Activated T-helper 17 cell treated with anti-CD3 and anti-CD28 coated beads, Interleukin-2, amount 50 U/mL, for 72 hours (primary cell): ENCODE measurements around the gene PCARE. TPM values are rescaled to one million over a fixed set of nuclear protein-coding genes. Genes with fewer than 3 reads are reported as not detected.

Experiments
- ATAC-seq: fragments of 150-1000 bp; cut with Tn5 transposase; replicated peaks from 2 replicates; pipeline ENCODE4 v1.10.0; 2021; ENCODE audit warnings: mild to moderate bottlenecking, moderate library complexity
- H3K27ac Mint-ChIP-seq: one replicate; pipeline ENCODE4 v1.8.0; 2022; ENCODE audit warnings: mixed read lengths
- H3K27me3 Mint-ChIP-seq: one replicate; pipeline ENCODE4 v1.8.0; 2022; ENCODE audit warnings: mixed read lengths
- H3K36me3 Mint-ChIP-seq: one replicate; pipeline ENCODE4 v1.8.0; 2022; ENCODE audit warnings: low read depth, mild to moderate bottlenecking, mixed read lengths
- H3K4me1 Mint-ChIP-seq: one replicate; pipeline ENCODE4 v1.8.0; 2022; ENCODE audit warnings: mixed read lengths
- H3K4me3 Mint-ChIP-seq: one replicate; pipeline ENCODE4 v1.8.0; 2022; ENCODE audit warnings: mild to moderate bottlenecking, mixed read lengths
- H3K9me3 Mint-ChIP-seq: one replicate; pipeline ENCODE4 v1.8.0; 2022; ENCODE audit warnings: mixed read lengths
- total RNA-seq, 2 donors: library from RNA; stranded (reverse); gene quantifications; one replicate each; pipeline ENCODE4 v1.2.3, GENCODE V29; 2022

PCARE gene
- total RNA-seq, 2 donors from 2014 or later = not detected

DNA sequence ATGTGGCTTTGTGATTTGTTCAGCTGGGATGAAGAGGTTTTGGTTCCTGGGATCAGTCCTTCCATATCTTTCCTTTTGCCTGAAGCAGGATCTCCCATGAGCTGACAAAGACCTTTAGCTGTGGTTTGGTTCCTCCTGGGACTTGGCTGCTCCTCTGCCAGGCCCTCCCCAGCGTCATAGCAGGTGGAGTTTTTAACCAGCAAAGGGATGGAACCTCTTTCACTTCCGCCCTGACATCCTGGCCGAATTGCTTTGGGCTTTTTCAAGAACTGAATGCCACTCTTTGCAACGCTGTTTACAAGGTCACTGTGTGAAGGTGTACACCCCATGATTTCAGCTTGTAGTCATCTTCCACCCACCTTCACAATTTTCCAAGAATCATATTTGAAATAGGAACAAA lies 390 bp downstream of the PCARE start:
- no peaks in the 10 kb centered on the region for H3K36me3 Mint-ChIP-seq
- no peaks in the 10 kb centered on the region for H3K9me3 Mint-ChIP-seq
- no peaks in the 10 kb centered on the region for H3K27me3 Mint-ChIP-seq
- no peak overlapping the region for H3K27ac Mint-ChIP-seq
- H3K4me3 Mint-ChIP-seq = no peak overlapping the region
- ATAC-seq = no peak
- no peaks in the 10 kb centered on the region for H3K4me1 Mint-ChIP-seq

DNA sequence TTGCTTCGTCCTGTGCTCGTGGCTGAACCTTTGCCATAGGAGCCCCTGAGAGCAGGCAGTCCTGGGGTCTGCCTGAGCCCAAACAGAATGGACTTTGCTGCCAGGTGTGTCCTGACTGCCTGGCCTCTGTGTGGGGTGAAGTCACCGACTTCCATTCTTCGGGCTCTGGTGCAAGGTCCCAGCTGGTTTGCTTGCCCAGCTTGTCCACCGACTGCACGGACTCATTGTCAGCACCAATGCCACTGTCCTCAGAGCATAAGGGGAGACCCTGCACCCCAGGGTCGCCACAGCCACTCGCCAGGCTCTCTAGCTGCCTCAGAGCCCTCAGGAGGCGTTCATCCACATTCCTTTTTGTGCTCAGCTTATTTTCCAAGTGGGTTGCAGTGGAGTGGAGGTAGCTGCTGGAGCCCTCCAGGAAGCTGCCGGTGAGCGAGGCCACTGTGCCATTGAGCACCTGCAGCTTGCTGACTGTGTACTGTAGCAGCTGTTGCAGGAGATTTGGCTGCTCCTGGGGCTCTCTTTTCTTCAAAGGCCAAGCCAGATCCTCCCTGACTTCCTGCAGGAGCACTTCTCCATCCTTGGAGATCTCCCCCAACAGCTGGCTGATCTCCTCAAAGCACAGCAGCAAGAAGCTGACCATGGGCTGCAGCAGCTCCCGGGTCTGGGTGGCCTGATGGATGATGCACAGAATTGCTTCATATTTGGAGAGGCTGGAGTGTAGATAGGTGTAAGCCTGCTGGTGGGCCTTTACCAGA lies 1.2 kb downstream of the PCARE start:
- Mint-ChIP-seq H3K4me3 (no peak overlapping the region), H3K27me3 (no peaks in the 10 kb centered on the region), H3K4me1 (no peaks in the 10 kb centered on the region), H3K27ac (no peak overlapping the region), H3K36me3 (no peaks in the 10 kb centered on the region), H3K9me3 (no peaks in the 10 kb centered on the region)
- no peak for ATAC-seq

- no peaks in the 10 kb centered on the region for H3K9me3 Mint-ChIP-seq
- H3K4me3 Mint-ChIP-seq = no peak overlapping the region
- ATAC-seq = no peak
- H3K27me3 Mint-ChIP-seq = no peaks in the 10 kb centered on the region
- H3K4me1 Mint-ChIP-seq = no peaks in the 10 kb centered on the region
- H3K27ac Mint-ChIP-seq = no peak overlapping the region
- H3K36me3 Mint-ChIP-seq = no peaks in the 10 kb centered on the region
Observed at GRCh38 chr2:29072251-29072650, 2.1 kb downstream of the PCARE start.

DNA sequence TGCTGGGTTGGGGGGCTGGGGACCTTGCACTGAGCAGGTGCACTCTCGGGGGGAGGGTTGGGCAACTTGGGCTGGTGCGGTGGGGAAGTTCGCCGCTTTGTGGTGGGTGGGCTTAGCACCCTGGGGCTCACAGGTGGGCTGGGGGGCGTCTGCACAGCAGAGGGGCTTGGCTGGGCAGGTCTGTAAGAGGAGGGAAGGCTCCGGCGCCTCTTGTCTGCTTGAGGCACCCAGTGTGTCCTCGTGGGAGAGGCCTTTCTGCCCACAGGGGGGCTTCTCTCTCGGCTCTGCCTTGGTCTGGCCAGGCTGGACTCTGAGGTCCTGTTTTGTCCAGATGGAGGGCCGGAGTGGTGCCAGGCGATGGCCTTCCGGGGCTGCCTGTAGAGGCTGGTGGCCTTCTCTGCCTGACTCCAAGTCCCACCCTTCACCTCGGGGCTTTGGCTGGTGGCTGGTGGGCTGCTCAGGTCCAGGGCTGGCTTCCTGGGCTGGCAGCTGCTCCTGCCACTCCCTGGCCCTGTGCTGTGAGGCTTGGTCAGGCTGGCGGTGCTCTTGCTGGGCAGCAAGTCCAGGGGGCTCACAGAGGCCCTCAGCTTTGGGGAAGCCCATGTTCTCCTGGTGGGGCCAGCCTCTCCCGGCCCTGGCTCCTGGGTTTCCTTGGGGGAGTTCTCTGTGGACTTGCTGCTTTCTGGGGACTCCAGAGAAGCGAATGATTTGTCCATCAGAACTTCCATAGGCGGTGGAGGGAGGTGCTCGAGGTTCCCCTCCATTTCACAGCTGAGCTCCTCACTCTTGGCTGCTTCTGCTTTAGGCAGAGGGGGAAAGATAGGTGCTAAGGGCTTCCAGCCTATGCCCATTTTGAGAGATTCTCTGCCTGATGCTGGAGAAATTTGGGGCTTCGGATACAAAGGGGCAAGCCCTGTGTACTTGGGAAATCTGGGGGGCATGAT lies 3.0 kb downstream of the PCARE start:
- no peaks in the 10 kb centered on the region for H3K36me3 Mint-ChIP-seq
- no peak for ATAC-seq
- no peaks in the 10 kb centered on the region for H3K27me3 Mint-ChIP-seq

DNA sequence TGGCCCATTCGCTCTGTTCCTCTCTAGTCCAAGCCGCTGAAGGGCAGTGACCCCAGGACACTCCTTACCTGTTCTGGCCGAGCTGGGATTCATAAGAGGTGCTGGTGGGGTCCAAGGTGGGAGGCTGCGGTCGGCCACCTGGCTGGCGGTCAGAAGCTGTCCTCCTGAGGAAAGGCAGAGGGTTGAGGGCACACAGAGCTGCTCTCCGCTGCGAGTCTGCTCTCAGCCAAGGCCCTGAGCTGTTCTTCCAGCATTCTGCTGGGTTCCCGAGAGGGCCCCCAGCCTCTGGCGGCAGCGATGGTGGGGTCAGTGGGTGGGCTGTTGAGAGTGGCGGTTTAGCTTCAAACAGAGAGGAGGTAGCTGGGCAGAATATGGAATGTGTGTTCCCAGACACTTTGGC lies 3.8 kb downstream of the PCARE start:
- Mint-ChIP-seq H3K4me3 (no peak overlapping the region), H3K9me3 (no peaks in the 10 kb centered on the region), H3K36me3 (no peaks in the 10 kb centered on the region), H3K4me1 (no peaks in the 10 kb centered on the region), H3K27me3 (no peaks in the 10 kb centered on the region), H3K27ac (no peak overlapping the region)
- ATAC-seq = no peak

More for the DNA sequence above, 3.0 kb downstream of the PCARE start:
- H3K4me3 Mint-ChIP-seq = no peak overlapping the region
- H3K9me3 Mint-ChIP-seq = no peaks in the 10 kb centered on the region
- H3K27ac Mint-ChIP-seq = no peak overlapping the region
- H3K4me1 Mint-ChIP-seq = no peaks in the 10 kb centered on the region

GRCh38 chr2:29068513-29068912 lies 5.8 kb downstream of the PCARE start:
- Mint-ChIP-seq H3K4me1 (no peaks in the 10 kb centered on the region), H3K4me3 (no peak overlapping the region), H3K9me3 (no peaks in the 10 kb centered on the region), H3K36me3 (no peaks in the 10 kb centered on the region), H3K27me3 (no peaks in the 10 kb centered on the region), H3K27ac (no peak overlapping the region)
- no peak for ATAC-seq

GRCh38 chr2:29066997-29067605 lies 7.2 kb downstream of the PCARE start:
- H3K36me3 Mint-ChIP-seq = no peaks in the 10 kb centered on the region
- ATAC-seq = no peak
- H3K4me3 Mint-ChIP-seq = no peak overlapping the region
- no peaks in the 10 kb centered on the region for H3K27me3 Mint-ChIP-seq
- H3K9me3 Mint-ChIP-seq = no peaks in the 10 kb centered on the region
- no peaks in the 10 kb centered on the region for H3K4me1 Mint-ChIP-seq
- H3K27ac Mint-ChIP-seq = no peak overlapping the region

DNA sequence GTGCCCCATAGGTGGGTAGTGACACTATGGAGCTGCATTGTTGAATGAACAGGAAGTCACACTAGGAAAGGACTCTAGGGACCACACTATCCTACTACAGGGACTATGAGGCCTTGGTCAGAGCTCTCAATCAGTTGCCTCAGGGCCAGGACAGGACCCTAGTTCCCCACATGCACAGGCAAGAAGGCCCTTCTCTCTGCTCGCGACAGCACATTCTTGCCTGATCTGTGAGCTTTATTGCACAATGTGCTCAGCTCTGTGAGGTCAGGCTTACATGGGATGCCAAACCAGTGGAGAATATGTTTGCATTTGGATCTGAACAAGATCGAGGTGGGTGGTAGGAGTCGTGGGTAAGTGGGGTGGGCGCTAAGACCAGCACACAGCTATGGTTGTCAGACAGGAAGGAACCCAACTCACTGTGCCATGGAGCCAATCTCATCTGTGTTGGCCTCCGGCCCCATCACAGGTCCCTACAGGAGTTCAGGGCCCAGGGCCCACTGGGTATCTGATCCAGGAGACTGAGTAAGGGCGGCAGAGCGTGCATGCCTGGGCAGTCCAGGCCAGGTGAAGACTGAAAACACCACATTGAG lies 8.0 kb downstream of the PCARE start:
- no peak for ATAC-seq
- H3K9me3 Mint-ChIP-seq = no peaks in the 10 kb centered on the region
- H3K36me3 Mint-ChIP-seq = no peaks in the 10 kb centered on the region
- H3K4me1 Mint-ChIP-seq = no peaks in the 10 kb centered on the region
- H3K4me3 Mint-ChIP-seq = no peak overlapping the region
- no peak overlapping the region for H3K27ac Mint-ChIP-seq
- H3K27me3 Mint-ChIP-seq = no peaks in the 10 kb centered on the region

DNA sequence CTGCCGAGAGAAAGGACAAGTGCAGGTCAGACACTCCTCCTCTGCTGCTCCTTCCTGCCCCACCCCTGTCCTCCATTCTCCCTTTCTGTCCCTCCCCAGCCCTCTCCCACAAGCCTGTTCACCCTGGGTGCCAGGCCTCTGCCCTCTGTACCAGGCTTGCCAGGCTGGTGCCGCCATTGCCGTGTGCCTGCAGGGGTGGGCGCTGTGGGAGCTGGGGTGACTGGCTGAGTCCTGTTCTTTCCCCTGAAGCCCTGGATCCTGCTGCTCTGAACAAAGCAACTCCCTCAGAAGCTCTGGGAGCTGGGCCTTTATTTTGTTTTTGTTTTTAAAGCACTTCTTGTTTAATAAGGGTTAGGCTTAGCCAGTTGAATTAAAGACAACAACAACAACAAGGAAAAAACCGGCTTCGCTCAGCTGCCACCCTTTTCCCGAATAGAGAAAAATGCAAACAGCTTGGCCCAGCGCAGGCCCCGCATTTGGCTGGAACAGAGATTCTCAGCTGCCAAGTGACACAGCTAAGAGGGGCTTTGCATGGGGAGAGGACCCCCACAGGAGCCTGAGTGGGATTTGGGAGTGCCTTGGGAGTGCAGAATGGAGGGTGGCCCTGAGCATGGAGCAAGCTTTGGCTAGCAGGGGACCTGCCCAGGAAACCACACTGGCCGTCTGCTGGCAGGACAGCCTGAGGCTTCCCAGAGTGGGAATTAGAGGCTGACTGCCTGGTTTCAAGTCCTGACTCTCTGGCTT lies 9.1 kb downstream of the PCARE start:
- Mint-ChIP-seq H3K9me3 (no peaks in the 10 kb centered on the region), H3K4me3 (no peak overlapping the region), H3K27ac (no peak overlapping the region), H3K27me3 (no peaks in the 10 kb centered on the region), H3K36me3 (no peaks in the 10 kb centered on the region), H3K4me1 (no peaks in the 10 kb centered on the region)
- no peak for ATAC-seq

DNA sequence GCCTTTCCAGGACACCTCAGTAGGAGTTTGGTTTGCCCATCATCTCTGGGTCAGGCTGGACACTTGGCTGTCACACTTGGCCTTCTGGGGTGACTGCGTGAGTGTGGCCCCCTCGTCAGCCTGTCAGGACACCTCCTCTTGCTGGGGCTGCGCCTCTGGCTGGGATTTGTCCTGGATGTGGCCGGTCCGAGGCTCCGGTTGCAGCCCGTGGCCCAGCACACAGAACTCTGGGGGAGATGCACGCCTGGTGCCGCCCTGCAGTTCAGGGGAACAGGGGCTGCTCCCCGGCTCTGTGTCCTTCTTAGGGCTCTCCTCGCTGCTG lies 9.6 kb downstream of the PCARE start:
- Mint-ChIP-seq H3K9me3 (no peaks in the 10 kb centered on the region), H3K4me1 (peaks cover 3% of the 10 kb centered on the region), H3K27ac (no peak overlapping the region), H3K27me3 (no peaks in the 10 kb centered on the region), H3K36me3 (no peaks in the 10 kb centered on the region), H3K4me3 (no peak overlapping the region)
- ATAC-seq = no peak

GRCh38 chr2:29064346-29064715 lies 10.0 kb downstream of the PCARE start:
- H3K4me3 Mint-ChIP-seq = no peak overlapping the region
- no peak for ATAC-seq
- H3K9me3 Mint-ChIP-seq = no peaks in the 10 kb centered on the region
- H3K27ac Mint-ChIP-seq = no peak overlapping the region
- no peaks in the 10 kb centered on the region for H3K36me3 Mint-ChIP-seq
- no peaks in the 10 kb centered on the region for H3K27me3 Mint-ChIP-seq
- peaks cover 6% of the 10 kb centered on the region for H3K4me1 Mint-ChIP-seq

DNA sequence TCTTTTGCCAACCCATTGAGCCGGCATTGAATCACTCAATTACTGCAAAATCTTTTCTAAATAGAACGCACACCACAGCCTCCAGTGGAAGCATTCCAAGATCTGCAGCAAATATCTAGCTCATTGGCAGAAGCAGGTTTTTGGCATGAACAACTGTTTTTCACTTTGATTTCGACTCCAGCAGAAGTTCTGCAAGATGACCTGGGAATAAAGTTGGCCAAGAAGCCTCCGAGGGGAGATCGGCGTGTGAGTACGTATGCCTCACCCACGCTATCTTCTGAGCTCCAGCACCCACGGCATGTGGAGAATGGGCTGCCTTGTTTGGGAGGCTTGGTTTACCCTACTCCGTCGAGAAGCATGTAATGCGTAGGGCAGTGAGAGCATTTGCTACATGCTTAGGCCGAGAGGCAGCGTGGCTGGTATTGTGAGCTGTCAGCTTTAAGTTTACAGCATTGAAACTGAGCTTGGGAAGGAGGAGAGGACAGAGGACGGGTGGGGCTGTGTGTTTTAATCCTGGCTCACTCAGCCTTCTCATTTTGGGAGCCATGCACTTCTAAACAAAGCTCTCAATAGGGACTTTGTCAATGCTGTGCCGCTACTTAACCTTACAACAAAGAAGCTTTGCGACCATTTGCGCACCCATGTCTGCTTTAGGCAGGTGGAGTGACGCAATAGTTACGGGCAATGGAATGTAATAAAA lies 10.5 kb downstream of the PCARE start:
- peaks cover 7% of the 10 kb centered on the region for H3K4me1 Mint-ChIP-seq
- H3K4me3 Mint-ChIP-seq = no peak overlapping the region
- H3K27ac Mint-ChIP-seq = no peak overlapping the region
- no peaks in the 10 kb centered on the region for H3K36me3 Mint-ChIP-seq
- no peak for ATAC-seq
- H3K27me3 Mint-ChIP-seq = no peaks in the 10 kb centered on the region
- H3K9me3 Mint-ChIP-seq = no peaks in the 10 kb centered on the region

DNA sequence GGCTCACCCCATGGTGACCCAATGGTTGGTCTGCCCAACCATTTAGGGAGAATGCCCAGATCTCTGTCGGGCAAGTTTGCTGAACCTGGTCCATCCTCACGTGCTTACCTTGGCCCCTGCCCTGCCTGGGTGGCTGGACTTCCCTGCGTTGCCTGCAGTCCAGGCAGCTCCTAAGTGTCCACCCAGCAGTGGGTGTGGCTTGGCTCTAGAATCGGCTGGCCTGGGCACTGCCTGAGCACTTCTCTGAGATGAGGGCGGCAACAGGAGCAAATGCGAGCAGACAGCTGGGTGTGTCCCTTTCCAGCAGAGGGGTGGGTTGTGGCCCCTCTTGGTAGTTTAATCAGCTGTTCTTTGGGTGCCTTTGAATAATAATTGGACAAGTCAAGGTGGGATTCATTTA lies 11.3 kb downstream of the PCARE start:
- no peaks in the 10 kb centered on the region for H3K27me3 Mint-ChIP-seq
- ATAC-seq = no peak
- no peak overlapping the region for H3K4me3 Mint-ChIP-seq

DNA sequence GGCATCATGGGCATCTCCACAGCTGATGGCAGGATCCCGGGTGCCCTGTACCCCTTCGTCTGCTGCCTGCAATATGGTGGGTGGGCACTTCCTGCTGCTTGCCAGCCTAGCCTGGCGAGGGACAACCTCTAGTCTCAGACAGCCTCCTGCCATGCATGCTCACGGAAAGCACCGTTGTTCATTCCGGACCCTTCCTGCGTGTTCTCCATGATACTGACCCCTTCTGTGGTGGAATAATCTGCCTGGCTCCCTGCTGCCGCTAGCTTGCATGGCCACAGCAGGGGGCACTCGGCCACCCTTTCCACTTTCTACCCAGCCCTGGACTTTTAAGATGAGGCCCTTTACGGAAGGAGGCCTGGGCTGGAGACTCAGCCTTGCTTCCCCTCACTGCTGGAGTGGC lies 12.0 kb downstream of the PCARE start:
- Mint-ChIP-seq H3K9me3 (no peaks in the 10 kb centered on the region), H3K27ac (no peak overlapping the region), H3K27me3 (no peaks in the 10 kb centered on the region), H3K4me1 (peaks cover 7% of the 10 kb centered on the region), H3K36me3 (no peaks in the 10 kb centered on the region), H3K4me3 (no peak overlapping the region)
- ATAC-seq = no peak

More for the DNA sequence above, 11.3 kb downstream of the PCARE start:
- H3K9me3 Mint-ChIP-seq = no peaks in the 10 kb centered on the region
- no peak overlapping the region for H3K27ac Mint-ChIP-seq
- no peaks in the 10 kb centered on the region for H3K36me3 Mint-ChIP-seq
- peaks cover 7% of the 10 kb centered on the region for H3K4me1 Mint-ChIP-seq
